HCT116 (cell line): ENCODE data around the gene OR2Y1. TPM values are rescaled to one million over a fixed set of nuclear protein-coding genes. Genes with fewer than 3 reads are reported as not detected.

Experiments used
- ATAC-seq: fragments of 200-7000 bp; cut with Tn5 transposase; 2 replicates; pipeline ENCODE4 v1.9.1; 2020; ENCODE audit warnings: mild to moderate bottlenecking, moderate library complexity
- BruUV-seq: library from RNA; stranded (reverse); fragments of 400-500 nt; replicated peaks from 2 replicates; lab custom pipeline; 2021; lab: Mats Ljungman, UMichigan
- CTCF ChIA-PET: fragments of 300-600 bp; sonication (Branson Sonifier 250); formaldehyde crosslinking; loops from one replicate; lab custom pipeline; 2021; ENCODE audit warnings: antibody characterized with exemption; lab: Charles Lee
- POLR2A ChIA-PET: fragments of 300-600, 350-600 bp; sonication (Branson Sonifier 250); formaldehyde crosslinking; loops from one replicate; lab custom pipeline; 2021; ENCODE audit warnings: antibody characterized with exemption; lab: Charles Lee
- RAD21 ChIA-PET, 2 experiments: fragments of 300-600 bp; sonication (Branson Sonifier 250); formaldehyde crosslinking; loops; one replicate each; lab custom pipeline; 2023; ENCODE audit warnings: low total read pairs in 2 of 2; ENCODE audit not compliant: uncharacterized antibody in 2 of 2, unreplicated experiment in 2 of 2, low non-redundant PET in 1 of 2; lab: Charles Lee
- DNase-seq: peaks from one replicate; pipeline ENCODE4 v3.0.0-alpha.2; 2010; ENCODE audit warnings: low read depth, low spot score
- H2AFZ ChIP-seq: fragments of 200-600 bp; shearing (Covaris generic), sonication (generic); 2 replicates; pipeline ENCODE4 v1.6.1; 2017; ENCODE audit warnings: low read depth, mixed run types, mixed read lengths, antibody characterized with exemption, low read length; ENCODE audit not compliant: poor library complexity, severe bottlenecking
- H3K27ac ChIP-seq: 2 replicates; pipeline ENCODE4 v1.5.1; 2012; ENCODE audit warnings: low read depth, low read length
- H3K27me3 ChIP-seq: fragments of 200-600 bp; sonication (generic); 2 replicates; pipeline ENCODE4 v1.6.1; 2016; ENCODE audit warnings: mixed run types, low read length, mixed read lengths; ENCODE audit not compliant: insufficient read depth
- H3K36me3 ChIP-seq, 2 experiments: fragments of 200-500 bp in 1 of 2; fragments of 200-600 bp in 1 of 2; sonication (Bioruptor generic) in 1 of 2; sonication (generic) in 1 of 2; 2 replicates each; pipeline versions ENCODE4 v1.5.1 to v1.6.1; 2014 to 2016; ENCODE audit warnings: low read length in 2 of 2, inconsistent platforms in 1 of 2, mixed read lengths in 1 of 2, mixed run types in 1 of 2; ENCODE audit not compliant: insufficient read depth in 2 of 2, control insufficient read depth in 1 of 2
- H3K4me1 ChIP-seq, 2 experiments: fragments of 200-600 bp in 1 of 2; sonication (generic) in 1 of 2; 2 replicates each; pipeline versions ENCODE4 v1.5.1 to v1.6.1; 2012 to 2017; ENCODE audit warnings: low read length in 2 of 2, inconsistent platforms in 1 of 2, mild to moderate bottlenecking in 1 of 2, mixed read lengths in 1 of 2, mixed run types in 1 of 2, moderate library complexity in 1 of 2; ENCODE audit not compliant: insufficient read depth in 2 of 2, control insufficient read depth in 1 of 2
- H3K4me2 ChIP-seq: fragments of 200-600 bp; sonication (generic); 2 replicates; pipeline ENCODE4 v1.6.1; 2017; ENCODE audit warnings: mixed run types, low read length, mixed read lengths
- H3K4me3 ChIP-seq, 2 experiments: fragments of 200-600 bp in 1 of 2; sonication (generic) in 1 of 2; replicated peaks in 1 of 2; 2 replicates each; pipeline ENCODE4 v1.5.1; 2011 to 2016; ENCODE audit warnings: low read length in 2 of 2, control low read depth in 1 of 2, low read depth in 1 of 2, mild to moderate bottlenecking in 1 of 2, mixed read lengths in 1 of 2, mixed run types in 1 of 2
- H3K79me2 ChIP-seq: fragments of 200-600 bp; sonication (generic); 2 replicates; pipeline ENCODE4 v1.6.1; 2017; ENCODE audit warnings: mild to moderate bottlenecking, mixed run types, low read length, moderate library complexity, mixed read lengths; ENCODE audit not compliant: insufficient read depth
- H3K9ac ChIP-seq: fragments of 200-600 bp; sonication (generic); 2 replicates; pipeline ENCODE4 v1.6.1; 2016; ENCODE audit warnings: low read length, mixed read lengths
- H3K9me2 ChIP-seq: fragments of 200-600 bp; sonication (generic), shearing (Covaris generic); 2 replicates; pipeline ENCODE4 v1.6.1; 2017; ENCODE audit warnings: mixed run types, mild to moderate bottlenecking, moderate library complexity; ENCODE audit not compliant: insufficient read depth
- H3K9me3 ChIP-seq, 2 experiments: fragments of 200-500 bp in 1 of 2; fragments of 200-600 bp in 1 of 2; sonication (Bioruptor generic) in 1 of 2; sonication (generic) in 1 of 2; 2 replicates each; pipeline ENCODE4 v1.6.1; 2014 to 2017; ENCODE audit warnings: low read length in 2 of 2, mixed read lengths in 2 of 2, inconsistent platforms in 1 of 2, low read depth in 1 of 2, mild to moderate bottlenecking in 1 of 2, mixed run types in 1 of 2, moderate library complexity in 1 of 2; ENCODE audit not compliant: control insufficient read depth in 1 of 2, insufficient read depth in 1 of 2
- H4K20me1 ChIP-seq: fragments of 200-600 bp; sonication (generic), shearing (Covaris generic); 2 replicates; pipeline ENCODE4 v1.6.1; 2017; ENCODE audit warnings: mixed run types, mild to moderate bottlenecking, moderate library complexity; ENCODE audit not compliant: insufficient read depth
- CBX3 ChIP-seq: IDR thresholded peaks from 2 replicates; pipeline ENCODE4 v1.6.1; 2012; ENCODE audit warnings: low read depth
- EGR1 ChIP-seq: IDR thresholded peaks from 2 replicates; pipeline ENCODE4 v1.6.1; 2012; ENCODE audit warnings: low read depth
- ELF1 ChIP-seq: IDR thresholded peaks from 2 replicates; pipeline ENCODE4 v1.6.1; 2012; ENCODE audit warnings: low read depth, borderline replicate concordance
- EZH2phosphoT487 ChIP-seq: fragments of 200-600 bp; IDR thresholded peaks from 2 replicates; pipeline ENCODE4 v1.6.1; 2018; ENCODE audit warnings: antibody characterized with exemption, borderline replicate concordance
- REST ChIP-seq: IDR thresholded peaks from 2 replicates; pipeline ENCODE4 v1.6.1; 2012; ENCODE audit warnings: low read depth
- SIN3A ChIP-seq: IDR thresholded peaks from 2 replicates; pipeline ENCODE4 v1.6.1; 2012; ENCODE audit warnings: low read depth
- YY1 ChIP-seq: IDR thresholded peaks from 2 replicates; pipeline ENCODE4 v1.6.1; 2011; ENCODE audit warnings: low read length, low read depth, moderate library complexity, mild to moderate bottlenecking; ENCODE audit not compliant: insufficient replicate concordance; ENCODE audit errors: extremely low read depth
- intact Hi-C: fragments of 100-400 bp; cut with micrococcal nuclease; formaldehyde crosslinking; loops from 2 replicates; pipeline ENCODE4 v1.10.0; 2022
- total RNA-seq: library from RNA; stranded (reverse); gene quantifications from one replicate; pipeline ENCODE4 v1.2.1, GENCODE V29; 2021; ENCODE audit not compliant: unreplicated experiment

OR2Y1 gene
- total RNA-seq, 1 experiment from 2014 or later = not detected

- no peaks in the 10 kb centered on the region for H3K27me3 ChIP-seq
- TF ChIP-seq EZH2phosphoT487 (no peak), ELF1 (no peak), EGR1 (no peak), CBX3 (no peak), REST (no peak), SIN3A (no peak), YY1 (no peak)
- TF ChIP-seq, all 23 proteins: peak for 0
- POLR2A ChIA-PET = no interaction called here
- intact Hi-C loops = no loop called here
- H3K4me2 ChIP-seq = no peak overlapping the region
- H2AFZ ChIP-seq = no peak overlapping the region
- H4K20me1 ChIP-seq = no peaks in the 10 kb centered on the region
- no peak overlapping the region for H3K27ac ChIP-seq
- H3K4me3 ChIP-seq = no peak overlapping the region
- no peaks in the 10 kb centered on the region for H3K9me2 ChIP-seq
- ATAC-seq (no peak), DNase-seq (no peak)
- RAD21 ChIA-PET = no interaction called here
- H3K9ac ChIP-seq = no peak overlapping the region
- H3K79me2 ChIP-seq = no peaks in the 10 kb centered on the region
- no TSS peak for BruUV-seq
- CTCF ChIA-PET = interaction anchor here (0.8 to 2.9 kb wide), 8 partner anchors 10 to 31 kb away, joined by 3 to 10 read pairs (median 6); no protein-coding TSS in a partner anchor
- no peaks in the 10 kb centered on the region for H3K9me3 ChIP-seq
- no peaks in the 10 kb centered on the region for H3K4me1 ChIP-seq
- H3K36me3 ChIP-seq = no peaks in the 10 kb centered on the region
Observed at GRCh38 chr5:180717989-180718388, 21.9 kb downstream of the OR2Y1 start.
